NCI-H345 treated with DMSO at 0.1 percent for 48 hours (cell line): ENCODE results near the gene NRG3.

Experiments used
- DNase-seq: peaks from one replicate; lab custom pipeline; 2025; ENCODE audit not compliant: unreplicated experiment; lab: John Stamatoyannopoulos, UW

The NRG3 gene

DNA sequence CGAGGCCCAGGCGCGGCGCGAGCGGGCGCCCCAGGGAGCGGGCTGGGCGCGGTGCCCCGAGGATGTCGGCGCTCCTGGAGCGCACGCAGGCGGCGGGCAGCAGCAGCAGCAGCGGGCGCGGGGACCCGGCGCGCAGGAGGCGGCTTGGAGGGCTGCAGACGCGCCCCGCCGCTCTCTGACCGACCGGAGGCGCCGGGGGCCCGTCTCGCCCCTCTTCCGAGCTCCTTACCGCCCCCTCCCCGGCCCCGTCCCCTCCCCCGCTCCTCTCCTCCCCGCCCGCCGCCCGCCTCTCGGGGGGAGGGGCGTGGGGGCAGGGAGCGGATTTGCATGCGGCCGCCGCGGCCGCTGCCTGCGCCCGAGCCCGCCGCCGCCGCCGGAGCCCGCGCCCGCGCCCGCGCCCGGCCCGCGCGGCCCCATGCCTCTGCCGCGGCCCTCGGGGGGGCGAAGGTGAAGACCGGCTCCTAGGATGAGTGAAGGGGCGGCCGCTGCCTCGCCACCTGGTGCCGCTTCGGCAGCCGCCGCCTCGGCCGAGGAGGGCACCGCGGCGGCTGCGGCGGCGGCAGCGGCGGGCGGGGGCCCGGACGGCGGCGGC lies at the start of gene NRG3:
Gene NRG3 (plus strand): TSS at position 320 of the 592 bp plus-strand sequence.
- no peak for DNase-seq

DNA sequence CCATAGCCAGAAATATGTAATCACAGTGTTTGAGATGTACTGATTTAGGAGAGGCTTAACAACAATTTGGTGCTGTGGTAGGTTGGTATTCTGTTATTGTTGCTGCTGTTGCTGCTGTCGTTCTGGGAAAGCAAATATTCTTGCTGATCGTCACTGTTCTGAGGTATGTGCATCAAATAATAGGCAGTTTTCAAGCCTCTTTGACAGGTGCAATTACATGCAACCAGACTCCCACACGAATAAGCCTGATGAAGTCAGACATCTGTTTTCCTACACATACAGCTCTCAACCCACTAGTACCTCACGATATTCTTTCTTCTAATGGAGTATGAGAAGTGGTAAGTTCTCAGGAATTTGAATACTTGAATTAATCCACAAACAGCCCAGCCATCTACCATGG lies 46.7 kb upstream of the NRG3 start:
- DNase-seq: no peak

DNA sequence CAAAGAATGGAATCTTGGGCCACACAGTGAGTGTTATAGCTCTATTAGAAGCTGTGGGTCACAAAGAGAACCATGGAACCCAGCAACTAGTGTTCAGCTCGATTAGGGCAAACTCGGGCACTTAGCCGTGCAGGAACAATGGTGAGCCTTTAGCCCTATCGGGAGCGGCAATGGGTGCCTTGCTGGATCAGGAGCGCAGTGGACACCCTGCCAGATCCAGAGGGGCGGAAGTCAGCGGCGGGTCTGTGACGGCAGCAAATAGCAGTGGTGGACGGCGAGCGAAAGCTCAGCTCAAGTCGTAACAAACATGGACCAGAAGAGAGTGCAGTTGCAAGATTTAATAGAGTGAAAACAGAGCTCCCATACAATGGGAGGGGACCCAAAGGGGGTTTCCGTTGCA lies 43.9 kb upstream of the NRG3 start:
- DNase-seq: no peak

DNA sequence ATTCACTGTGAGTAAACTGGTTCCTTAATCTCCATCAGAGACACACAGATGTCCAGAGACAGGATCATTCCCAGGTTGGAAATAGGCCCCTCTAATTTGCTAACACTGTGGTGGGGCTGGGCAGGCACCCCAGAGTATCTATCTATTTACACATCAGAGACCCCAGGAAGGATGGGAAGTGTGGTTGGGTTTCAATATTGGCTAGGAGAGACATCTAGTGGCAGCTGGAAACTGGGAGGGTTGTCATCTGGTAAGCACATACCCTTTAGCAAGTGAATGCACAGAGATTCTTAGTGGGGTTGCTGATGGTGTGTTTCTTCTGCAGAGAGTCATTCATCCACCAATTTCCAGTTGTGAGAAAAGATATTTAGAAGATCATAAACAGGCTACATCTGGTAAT lies 36.0 kb upstream of the NRG3 start:
- no peak for DNase-seq

DNA sequence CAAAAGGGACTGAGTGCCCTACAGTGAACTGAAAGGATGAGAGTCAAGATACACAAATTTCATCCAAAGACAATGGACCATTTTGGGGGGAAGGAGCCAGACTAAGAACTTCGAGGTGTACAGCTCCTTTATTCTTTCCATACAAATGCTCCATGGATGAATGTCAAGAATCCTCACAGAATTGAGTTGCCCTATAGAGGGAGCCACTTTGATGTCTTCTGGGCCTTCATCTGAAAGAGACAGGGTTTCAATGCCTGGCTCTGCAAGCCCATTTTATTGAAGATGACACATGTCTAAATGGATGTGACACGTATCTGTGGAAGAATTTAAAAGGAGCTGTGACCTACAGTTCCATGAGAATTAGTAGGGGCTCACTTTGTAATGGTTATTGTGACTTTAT lies 32.0 kb upstream of the NRG3 start:
- DNase-seq: no peak

DNA sequence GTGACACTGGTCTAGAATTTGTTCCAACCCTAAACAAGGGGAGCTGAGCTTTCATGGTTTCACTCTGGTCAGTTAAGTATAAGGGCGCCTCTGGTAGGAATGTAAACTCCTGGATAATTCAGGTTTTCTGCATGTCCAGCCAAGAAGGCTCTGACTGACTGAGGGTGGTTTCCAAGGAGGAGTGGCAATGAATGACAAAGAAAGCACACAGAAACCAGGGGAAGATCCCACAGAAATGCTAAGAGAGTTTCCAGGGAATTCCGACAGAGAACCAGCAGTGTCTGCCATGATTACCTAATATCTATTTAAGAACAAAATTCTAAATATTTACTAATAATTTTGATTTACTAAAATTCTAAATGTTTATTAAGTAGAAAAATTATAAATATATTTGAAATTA lies 27.3 kb upstream of the NRG3 start:
- DNase-seq: no peak

DNA sequence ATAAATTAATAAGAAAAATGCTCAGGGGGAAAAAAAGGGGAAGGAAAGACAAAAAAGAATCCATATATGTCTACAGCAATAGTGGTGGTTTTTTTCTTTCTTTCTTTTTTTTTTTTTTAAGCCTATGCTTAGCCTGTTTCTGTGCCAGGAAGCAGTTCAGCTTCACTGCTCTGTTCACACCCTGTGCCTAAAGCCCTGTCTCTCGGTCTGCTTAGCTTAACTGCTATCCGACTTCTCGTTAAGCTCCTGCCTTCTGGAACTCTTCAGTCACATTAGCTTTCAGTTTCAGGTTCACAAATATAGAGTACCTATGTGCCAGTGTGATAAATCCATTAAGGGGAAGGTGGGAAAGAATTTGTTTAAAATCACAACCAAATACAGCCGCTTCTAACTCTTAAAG lies 26.5 kb upstream of the NRG3 start:
- no peak for DNase-seq

DNA sequence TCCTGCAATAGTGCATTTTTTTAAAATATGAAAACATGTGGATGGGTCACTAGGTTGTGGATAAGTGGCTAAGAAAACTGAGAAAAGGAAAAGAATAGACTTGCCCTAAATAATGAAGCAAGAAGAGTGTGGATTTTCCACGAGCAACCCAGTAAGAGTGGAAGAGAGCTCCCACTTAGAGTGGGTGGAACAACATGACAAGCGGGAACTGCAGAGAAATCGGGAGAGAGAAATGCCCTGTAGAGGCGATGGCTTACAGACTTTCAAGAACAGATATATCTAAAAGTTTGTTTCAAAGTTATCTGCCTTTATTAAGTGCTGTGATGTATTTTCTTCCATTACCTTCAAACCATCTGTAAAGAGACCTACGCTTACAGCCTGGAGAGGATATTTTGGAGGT lies 26.1 kb upstream of the NRG3 start:
- no peak for DNase-seq

DNA sequence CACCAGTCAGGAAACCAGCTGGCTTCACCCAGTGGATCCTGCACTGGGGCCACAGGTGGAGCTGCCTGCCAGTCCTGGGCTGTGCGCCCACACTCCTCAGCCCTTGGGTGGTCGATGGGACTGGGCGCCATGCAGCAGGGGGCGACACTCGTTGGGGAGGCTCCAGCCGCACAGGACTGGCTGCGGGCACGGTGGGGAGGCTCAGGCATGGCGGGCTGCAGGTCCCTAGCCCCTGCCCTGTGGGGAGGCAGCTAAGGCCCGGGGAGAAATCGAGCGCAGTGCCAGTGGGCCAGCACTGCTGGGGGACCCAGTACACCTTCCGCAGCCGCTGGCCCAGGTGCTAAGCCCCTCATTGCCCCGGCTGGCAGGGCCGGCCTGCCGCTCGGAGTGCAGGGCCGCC lies 12.4 kb upstream of the NRG3 start:
- no peak for DNase-seq

DNA sequence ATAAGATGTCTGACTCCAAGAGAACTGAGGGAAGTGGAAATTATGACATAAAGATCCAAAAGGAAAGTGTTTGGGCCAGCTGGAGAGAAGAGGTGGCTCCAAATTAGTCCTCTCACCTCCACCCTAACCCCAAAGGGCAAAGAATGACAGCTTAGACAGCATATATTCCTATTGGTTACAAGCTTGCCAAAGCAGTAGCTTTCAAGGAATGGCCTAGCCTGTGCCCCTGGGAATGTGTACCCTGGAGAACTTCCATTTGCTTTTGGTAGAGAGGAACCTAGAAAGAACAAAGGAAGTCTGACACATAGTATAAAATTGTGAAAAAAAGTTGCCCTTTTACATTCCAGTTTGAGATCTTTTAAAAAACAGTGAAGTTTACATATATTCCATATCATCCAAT lies 11.2 kb upstream of the NRG3 start:
- no peak for DNase-seq

DNA sequence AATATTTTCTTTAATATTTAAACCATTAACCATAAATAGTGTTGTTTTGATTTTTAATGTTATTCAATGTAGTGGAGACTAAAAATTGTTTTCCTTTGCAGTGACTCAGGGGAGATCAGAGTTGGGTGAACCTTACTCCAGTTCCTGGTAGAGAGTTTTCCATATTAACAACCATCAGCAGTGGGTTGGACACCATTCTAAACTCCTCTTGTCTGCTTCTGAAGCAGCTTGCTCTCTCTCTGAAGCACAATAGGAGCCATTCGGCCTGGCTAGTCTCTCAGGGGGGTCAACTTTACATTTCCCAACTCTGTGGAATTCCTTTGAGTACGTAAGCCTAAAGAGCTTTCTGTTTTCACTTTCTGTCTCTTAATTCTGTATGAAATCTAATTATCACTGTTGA lies 9.4 kb upstream of the NRG3 start:
- no peak for DNase-seq

DNA sequence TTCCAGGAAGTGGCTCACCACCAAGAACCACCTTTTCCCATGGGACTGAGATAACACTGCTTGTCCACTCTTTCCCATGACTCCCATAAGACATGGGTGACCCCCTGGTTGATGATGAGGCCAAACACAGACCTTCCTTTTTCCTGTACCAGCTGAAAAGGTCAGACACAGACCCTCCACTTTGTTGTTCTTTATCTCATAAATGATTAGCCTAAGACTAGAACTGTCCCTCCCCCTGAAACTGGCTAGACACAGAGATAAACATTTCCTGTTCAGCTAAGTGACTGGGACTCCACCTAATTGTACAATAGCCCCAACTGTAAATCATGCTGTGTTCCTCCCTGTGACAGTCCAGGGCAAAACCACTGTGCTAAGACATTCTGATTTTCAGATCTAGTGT lies 8.2 kb upstream of the NRG3 start:
- DNase-seq: no peak

DNA sequence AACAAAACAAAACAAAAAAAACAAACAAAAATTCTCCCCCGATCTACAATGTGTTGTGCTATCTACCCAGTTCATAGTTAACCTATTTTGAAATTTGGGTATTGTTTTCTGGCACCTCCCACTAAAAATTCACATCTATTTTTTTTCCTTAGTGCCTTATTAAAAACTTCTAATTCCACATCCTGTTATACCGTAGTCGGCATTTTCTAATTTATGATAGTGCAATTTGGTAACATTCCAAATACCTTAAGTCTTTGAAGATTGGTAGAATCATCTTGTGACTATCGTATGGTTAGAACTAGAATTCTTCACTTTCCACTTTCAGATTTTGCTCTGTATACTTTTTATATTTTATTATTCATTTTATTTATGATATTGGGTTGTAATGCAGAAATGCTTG lies 4.5 kb upstream of the NRG3 start:
- no peak for DNase-seq

DNA sequence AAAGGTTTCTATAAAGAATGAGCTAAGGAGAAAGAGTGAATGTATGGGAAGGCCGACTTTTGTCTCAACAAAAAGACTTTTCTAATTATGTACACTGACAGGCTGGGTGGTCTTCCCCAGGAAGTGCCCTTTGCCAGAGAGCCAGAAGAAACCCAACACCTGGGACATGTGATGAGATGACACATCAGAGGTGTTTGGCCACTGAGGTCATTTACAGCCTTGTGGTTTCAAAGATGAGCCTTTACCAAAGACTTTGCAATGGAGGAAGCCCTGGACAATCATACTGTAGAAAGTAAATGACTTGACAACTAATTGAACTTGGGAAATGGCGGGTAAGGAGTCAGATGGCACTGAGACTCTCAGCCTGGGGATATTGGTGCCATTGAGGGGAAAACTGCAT lies 3.4 kb upstream of the NRG3 start:
- DNase-seq: no peak

DNA sequence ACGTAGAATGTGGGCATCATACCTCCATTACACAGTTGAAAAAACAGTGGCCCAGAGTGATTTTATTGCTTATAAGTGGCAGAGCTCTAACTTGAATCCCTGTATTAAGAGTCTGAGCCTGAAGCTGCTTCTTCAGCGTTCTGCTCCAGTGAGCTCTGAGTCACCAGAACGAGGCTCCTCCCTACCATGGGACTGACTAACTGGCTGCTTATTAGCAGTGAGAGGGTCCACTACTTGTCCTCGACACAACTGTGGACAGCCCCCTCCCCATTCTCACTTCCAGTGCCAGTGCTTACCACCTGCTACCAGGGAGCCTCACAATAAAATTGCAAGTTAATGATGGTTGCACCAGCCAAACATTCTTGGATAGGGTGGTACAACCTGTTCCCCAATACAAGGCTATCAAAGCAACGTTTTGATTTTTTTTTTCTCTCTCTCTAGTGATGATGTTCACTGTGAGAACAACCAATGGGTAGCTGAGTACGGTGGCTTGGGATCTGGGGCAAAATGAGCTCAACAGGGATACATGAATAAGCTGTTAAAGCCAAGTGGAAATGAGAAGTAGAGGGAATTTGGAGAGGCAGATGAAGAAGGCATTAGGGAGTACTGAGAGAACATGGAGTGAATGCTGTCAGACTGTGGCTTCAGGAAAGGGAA lies 2.7 kb upstream of the NRG3 start:
- DNase-seq: no peak

DNA sequence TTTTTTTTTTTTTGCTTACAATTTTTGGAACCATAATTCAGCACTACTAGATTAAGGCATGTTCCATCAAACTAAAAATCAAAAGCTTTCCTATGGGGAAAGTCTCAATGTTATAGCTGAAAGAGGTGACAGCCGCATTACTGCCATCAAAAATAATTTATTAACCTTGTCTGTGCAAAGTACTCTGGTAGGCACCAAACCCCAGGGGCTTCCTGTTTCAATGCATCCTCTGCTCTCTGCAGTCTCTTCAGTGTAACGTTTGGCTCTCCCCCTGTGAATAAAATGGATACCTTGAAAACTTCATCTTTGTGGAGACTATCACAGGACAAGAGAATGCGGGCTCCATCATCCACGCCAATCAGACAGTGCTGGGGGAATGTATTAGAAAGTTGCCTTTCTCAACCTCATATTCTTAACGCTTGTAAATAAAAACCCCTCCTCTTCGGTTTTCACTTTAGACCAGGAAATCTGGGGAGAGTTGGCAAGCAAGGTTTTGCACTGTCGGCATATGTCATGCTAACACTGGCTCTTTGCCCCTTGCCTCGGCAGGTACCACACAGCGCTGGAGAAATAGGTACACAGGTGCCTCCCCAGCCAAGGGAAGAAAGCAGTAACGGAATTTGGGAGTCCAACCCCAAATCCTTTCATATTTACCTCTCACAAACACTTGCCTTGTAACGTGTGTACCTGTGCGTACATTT lies 1.6 kb upstream of the NRG3 start:
- no peak for DNase-seq

DNA sequence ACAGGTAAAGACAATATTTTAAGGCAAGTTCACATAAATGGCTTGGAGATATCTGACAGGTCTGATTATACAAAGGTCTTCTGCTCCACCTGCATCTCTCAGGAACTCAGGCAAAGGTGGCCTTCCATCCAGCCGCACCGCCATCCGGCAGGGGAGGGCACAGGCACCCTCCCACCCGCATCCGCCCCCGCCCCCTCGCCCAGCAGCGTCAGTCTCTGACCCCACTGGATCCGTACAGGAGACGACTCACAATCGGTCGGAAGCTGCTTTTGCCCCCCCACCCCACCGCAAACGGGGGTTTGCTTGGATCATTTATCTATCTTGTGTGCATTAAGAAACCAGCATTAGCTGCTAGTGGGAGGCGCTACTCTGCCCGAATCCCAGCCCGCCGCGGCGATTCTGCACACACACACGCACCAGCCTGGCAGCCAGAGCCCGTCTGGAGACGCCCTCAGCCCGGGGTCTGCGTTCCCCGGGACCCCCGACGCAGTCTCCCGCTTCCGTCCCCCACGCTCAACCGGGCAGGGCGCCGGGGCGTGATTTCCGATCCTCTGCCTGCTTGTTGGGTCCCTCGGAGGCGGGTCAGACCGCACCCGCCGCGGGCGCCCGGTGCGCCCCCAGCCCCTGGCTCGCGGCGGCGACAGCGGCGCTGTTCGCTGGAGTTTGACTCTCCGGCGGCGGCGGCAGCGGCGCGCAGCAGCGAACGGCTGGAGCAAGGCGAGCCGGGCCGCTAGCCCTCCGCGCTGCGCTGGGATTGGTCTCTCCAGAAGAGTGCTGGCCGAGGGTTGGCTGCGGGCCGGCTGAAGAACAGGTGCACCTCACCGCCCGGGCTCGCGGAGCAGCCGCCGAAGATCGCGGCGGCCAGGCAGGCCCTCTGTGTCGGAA lies 820 bp upstream of the NRG3 start:
- no peak for DNase-seq

DNA sequence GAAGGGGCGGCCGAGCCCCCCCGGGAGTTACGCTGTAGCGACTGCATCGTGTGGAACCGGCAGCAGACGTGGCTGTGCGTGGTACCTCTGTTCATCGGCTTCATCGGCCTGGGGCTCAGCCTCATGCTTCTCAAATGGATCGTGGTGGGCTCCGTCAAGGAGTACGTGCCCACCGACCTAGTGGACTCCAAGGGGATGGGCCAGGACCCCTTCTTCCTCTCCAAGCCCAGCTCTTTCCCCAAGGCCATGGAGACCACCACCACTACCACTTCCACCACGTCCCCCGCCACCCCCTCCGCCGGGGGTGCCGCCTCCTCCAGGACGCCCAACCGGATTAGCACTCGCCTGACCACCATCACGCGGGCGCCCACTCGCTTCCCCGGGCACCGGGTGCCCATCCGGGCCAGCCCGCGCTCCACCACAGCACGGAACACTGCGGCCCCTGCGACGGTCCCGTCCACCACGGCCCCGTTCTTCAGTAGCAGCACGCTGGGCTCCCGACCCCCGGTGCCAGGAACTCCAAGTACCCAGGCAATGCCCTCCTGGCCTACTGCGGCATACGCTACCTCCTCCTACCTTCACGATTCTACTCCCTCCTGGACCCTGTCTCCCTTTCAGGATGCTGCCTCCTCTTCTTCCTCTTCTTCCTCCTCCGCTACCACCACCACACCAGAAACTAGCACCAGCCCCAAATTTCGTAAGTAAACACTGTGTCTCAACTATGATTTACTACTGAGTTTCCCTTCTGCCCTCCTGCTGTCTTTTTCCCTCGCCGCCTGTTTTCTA lies 666 bp downstream of the NRG3 start:
- no peak for DNase-seq

DNA sequence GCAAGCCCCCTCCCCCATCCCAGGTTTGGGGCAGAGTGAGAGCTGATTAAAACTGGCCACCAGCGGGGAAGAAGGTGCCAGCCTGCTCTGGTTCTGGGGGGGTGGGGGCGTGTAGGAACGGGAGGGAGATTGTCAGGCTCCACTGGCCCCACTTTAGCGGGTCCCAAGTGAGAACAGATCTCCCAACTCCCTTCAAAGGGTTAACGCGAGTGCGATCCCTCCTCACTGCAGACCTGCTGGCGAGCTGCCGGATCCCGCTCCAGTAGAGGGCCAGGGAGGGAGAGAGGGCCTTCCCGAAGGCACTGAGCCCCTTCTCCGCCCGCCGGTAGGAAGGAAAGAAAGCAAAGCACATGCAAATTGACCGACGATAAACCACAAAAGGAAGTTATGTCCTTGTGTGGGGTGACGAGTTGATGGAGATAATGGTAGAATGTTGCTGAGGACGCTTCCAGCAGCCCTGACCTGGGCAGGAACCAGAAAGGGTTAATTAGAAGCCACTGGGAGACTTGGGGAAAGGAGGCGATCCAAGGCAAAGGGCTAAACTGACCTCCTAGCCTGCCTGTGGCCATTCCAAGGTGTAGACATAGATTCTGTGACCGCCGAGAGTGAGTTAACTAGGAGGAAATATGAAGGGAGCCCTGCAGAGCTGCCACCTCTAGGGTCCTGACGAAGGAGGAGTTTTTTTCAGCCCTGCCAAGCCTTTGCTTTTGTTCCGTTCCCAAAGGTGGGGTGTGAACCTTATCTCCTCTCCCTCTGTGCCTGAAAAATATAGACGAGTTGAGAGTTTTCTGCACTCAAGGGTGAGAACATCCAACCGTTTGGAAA lies 1.5 kb downstream of the NRG3 start:
- no peak for DNase-seq

DNA sequence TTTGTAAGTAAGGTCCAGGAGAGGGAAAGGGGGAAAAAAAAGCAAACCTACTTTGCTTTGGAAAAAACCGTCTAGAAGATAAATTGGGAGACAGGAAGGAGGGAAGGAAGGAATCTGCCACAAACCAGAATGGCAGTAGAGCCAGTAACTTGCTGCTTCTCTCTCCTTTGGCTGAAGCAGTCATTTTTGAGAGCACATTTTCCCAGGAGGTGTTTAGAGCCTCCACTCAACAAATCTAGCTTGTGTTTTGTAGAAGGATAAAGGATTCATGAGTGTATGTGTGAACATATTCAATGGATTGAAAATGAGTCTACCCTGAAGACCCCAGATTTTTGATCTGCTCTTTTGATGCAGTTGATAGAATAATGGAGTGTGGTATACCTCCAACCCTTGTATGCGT lies 2.6 kb downstream of the NRG3 start:
- DNase-seq: no peak
